WERI-Rb-1 (cell line): Measurements from ENCODE around the gene BAD.
A peak's percentile ranks its signal among the peaks of the same experiment; 100 is the strongest.

Source experiments
- DNase-seq: peaks from one replicate; pipeline ENCODE4 v3.0.0-alpha.2; 2020
- H3K27ac ChIP-seq: fragments of 250-450 bp; sonication (Bioruptor Pico); 2 replicates; pipeline ENCODE4 v1.5.1; 2020; ENCODE audit warnings: mild to moderate bottlenecking, moderate library complexity
- H3K27me3 ChIP-seq: fragments of 250-450 bp; sonication (Bioruptor Pico); 2 replicates; pipeline ENCODE4 v1.5.1; 2021; ENCODE audit warnings: mild to moderate bottlenecking, low read depth, moderate library complexity; ENCODE audit not compliant: insufficient read depth, severe bottlenecking
- H3K36me3 ChIP-seq: fragments of 250-450 bp; sonication (Bioruptor Pico); 2 replicates; pipeline ENCODE4 v1.5.1; 2020; ENCODE audit warnings: mild to moderate bottlenecking, moderate library complexity
- H3K4me3 ChIP-seq: 2 replicates; pipeline ENCODE4 v1.5.1; 2011; ENCODE audit warnings: low read depth, mild to moderate bottlenecking, control low read depth, low read length
- H3K9me3 ChIP-seq: fragments of 250-450 bp; sonication (Bioruptor Pico); 2 replicates; pipeline ENCODE4 v1.5.1; 2021; ENCODE audit warnings: mild to moderate bottlenecking, moderate library complexity; ENCODE audit not compliant: severe bottlenecking
- CTCF ChIP-seq: IDR thresholded peaks from 2 replicates; pipeline ENCODE4 v1.5.1; 2011; ENCODE audit warnings: low read depth, mild to moderate bottlenecking, control low read depth, inconsistent platforms, low read length

The BAD gene

GRCh38 chr11:64284048-64284961, at the start of gene BAD:
Gene BAD, minus strand, starts transcription at chr11:64284665. Its CDS starts 297 bp downstream, at chr11:64284368.
- no peaks in the 10 kb centered on the region for H3K9me3 ChIP-seq
- H3K27ac ChIP-seq: peak within 1 kb of the TSS; percentile 91
- H3K4me3 ChIP-seq: peak within 1 kb of the TSS; percentile 96
- no peak for TF ChIP-seq CTCF
- peak; percentile 95 for DNase-seq
- peaks cover 30% of the 10 kb centered on the region for H3K36me3 ChIP-seq
- no peaks in the 10 kb centered on the region for H3K27me3 ChIP-seq

GRCh38 chr11:64333556-64333955, 49.1 kb upstream of the BAD start:
- no peaks in the 10 kb centered on the region for H3K9me3 ChIP-seq
- TF ChIP-seq CTCF: no peak
- no peak for DNase-seq
- H3K36me3 ChIP-seq: no peaks in the 10 kb centered on the region
- H3K27me3 ChIP-seq: no peaks in the 10 kb centered on the region
- no peak overlapping the region for H3K4me3 ChIP-seq
- H3K27ac ChIP-seq: no peak overlapping the region

GRCh38 chr11:64331569-64332371, 47.3 kb upstream of the BAD start:
- Histone ChIP-seq H3K36me3 (no peaks in the 10 kb centered on the region), H3K27me3 (no peaks in the 10 kb centered on the region), H3K9me3 (no peaks in the 10 kb centered on the region), H3K4me3 (no peak overlapping the region), H3K27ac (no peak overlapping the region)
- peak; percentile 80 for DNase-seq
- TF ChIP-seq CTCF: peak; percentile 77

GRCh38 chr11:64330888-64331287, 46.4 kb upstream of the BAD start:
- no peaks in the 10 kb centered on the region for H3K36me3 ChIP-seq
- no peak overlapping the region for H3K4me3 ChIP-seq
- TF ChIP-seq CTCF: no peak
- no peaks in the 10 kb centered on the region for H3K9me3 ChIP-seq
- peak; percentile 28 for DNase-seq
- peak overlapping the region; percentile 21; the same call in 1 of the 2 replicates for H3K27ac ChIP-seq
- H3K27me3 ChIP-seq: no peaks in the 10 kb centered on the region

- Histone ChIP-seq H3K4me3 (no peak overlapping the region), H3K36me3 (no peaks in the 10 kb centered on the region), H3K27me3 (no peaks in the 10 kb centered on the region), H3K9me3 (no peaks in the 10 kb centered on the region), H3K27ac (no peak overlapping the region)
- no peak for DNase-seq
- no peak for TF ChIP-seq CTCF
Measured at GRCh38 chr11:64327993-64328392, 43.5 kb upstream of the BAD start.
